GM20000 (cell line): ENCODE data around the gene DAO.
"Not testable (repeated sequence)": the region's sequence is repeated elsewhere in the genome, so short reads cannot be mapped to it uniquely, and the experiment has no call there.

Source experiments
- DNase-seq: peaks from one replicate; pipeline ENCODE4 v3.0.0; 2012; ENCODE audit warnings: low spot score
- CTCF ChIP-seq: IDR thresholded peaks from 2 replicates; pipeline ENCODE4 v1.5.1; 2012; ENCODE audit warnings: mild to moderate bottlenecking, control low read depth; ENCODE audit errors: extremely low read depth, missing control alignments

DAO gene

GRCh38 chr12:108840605-108841332 is 39.1 kb upstream of the DAO start:
- no peak for TF ChIP-seq CTCF
- no peak for DNase-seq

- DNase-seq: not testable (repeated sequence)
Measured at GRCh38 chr12:108841825-108842224, 38.1 kb upstream of the DAO start.

- TF ChIP-seq CTCF: no peak
- DNase-seq: no peak
Measured at GRCh38 chr12:108842361-108842760, 37.5 kb upstream of the DAO start.

DNA sequence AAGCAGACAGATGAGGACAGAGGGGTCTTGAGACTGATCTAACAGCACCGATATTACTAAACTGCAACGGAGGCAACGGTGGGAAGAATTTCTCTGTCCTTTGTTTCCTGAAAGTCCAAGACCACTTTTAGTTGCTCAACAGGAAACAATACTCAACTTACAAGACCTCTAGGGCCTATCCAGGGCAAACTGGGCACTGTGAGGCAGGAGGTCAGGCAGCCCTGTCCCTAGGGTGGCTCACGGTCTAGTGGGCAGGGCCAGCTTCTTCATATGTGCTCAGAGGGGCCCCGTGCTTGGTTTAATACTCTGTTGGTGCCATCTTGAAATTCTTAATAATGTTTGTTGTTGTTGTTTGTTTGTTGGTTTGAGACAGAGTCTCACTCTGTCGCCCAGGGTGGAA is 36.7 kb upstream of the DAO start:
- TF ChIP-seq CTCF: no peak
- no peak for DNase-seq

DNA sequence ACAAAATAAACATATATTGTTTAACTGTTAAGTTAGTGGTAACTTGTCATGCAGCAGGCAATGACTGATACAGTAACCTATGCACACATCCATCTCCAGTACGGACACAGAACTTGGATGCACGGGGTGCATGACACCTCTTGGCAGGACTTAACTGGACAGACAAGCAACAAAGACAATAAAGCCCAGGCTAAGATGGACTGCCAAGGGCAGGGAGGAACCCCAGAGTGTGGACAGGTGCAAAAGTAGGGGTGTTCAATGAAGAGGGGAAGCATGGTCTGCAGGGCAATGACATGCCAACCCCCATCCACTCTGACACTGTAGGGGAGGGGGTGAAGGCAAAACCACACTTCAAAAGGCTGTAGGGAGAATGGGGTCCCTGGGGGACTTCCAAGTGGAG is 34.2 kb upstream of the DAO start:
- no peak for TF ChIP-seq CTCF
- DNase-seq: no peak

DNA sequence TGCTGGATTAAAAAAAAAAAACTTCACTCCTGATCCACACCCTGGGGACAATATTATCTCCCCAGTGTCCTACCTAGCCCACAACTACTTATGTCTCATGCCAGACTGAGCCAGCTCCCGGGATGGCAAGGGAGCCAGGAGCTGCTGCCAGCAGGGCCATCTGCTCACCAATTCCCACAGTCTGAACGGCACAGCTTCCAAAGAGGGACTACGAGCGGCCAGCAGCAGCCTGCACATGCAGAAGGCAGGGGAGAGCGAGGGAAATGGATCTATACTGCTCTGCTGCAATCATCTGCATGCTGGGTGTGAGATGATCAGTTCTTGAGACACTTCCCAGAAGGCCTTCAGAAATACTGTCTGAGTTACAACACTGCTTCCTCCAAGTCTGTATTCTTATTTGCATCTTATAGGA is 33.6 kb upstream of the DAO start:
- DNase-seq: no peak
- no peak for TF ChIP-seq CTCF

- TF ChIP-seq CTCF: no peak
- DNase-seq: no peak
Measured at GRCh38 chr12:108847705-108848104, 32.2 kb upstream of the DAO start.

DNA sequence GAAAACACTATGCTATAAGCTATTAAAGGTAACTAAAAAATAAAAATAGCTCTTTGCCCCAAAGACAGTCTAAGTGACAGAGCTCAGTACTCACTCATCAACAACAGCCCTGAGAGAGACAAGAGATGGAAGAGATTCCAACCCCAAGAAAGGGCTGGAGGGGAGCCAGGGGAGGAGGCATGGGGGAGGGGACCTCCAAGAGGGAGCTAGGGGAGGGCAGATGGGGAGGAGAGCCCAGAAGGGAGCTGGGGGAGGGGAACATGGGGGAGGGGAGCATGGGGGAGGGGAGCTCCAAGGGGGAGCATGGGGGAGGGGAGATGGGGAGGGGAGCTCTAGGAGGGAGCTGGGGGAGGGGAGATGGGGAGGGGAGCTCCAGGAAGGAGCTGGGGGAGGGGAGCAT is 30.2 kb upstream of the DAO start:
- TF ChIP-seq CTCF: no peak
- no peak for DNase-seq
